ENCODE results near the gene CIC. TPM values are rescaled to one million over a fixed set of nuclear protein-coding genes. Genes with fewer than 3 reads are reported as not detected.

CIC gene
- total and polyA plus RNA-seq, 2 of the 13 experiments (the other 11 are each of a cell fraction or from before 2014, with no cell fraction given) = 5.9 to 8.0 TPM

DNA sequence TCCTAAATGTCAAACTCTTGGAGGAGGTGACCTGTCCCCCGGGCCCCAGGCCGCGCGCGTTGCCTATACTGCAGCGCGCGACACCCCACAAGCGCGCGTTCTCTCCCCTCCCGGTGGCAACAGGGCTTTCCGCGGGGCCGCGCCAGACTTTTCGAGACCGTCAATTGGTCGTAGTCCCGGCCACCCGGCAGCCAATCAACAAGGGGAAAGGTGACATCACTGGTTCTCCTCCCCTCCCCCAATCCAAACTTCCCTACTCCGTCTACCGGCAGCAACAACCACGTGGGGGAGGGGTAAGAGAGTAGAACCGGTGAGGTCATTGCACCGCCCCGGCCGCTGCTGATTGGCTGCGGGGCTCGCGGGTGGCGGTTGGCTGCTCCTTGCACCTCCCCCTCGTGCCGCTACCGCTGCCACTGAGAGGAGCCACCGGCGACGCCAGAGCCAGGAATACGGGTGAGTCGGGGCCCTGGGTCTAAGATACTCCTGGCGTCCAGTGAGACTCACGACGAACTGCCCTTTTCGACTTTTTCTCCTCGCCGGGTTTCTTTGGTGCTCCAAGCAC, 829 bp upstream of the CIC start (continued):
- TF ChIP-seq NPAS2 (CRISPR knock-in tag; IDR thresholded peaks at IDR 0.05; ENCODE audit: borderline replicate concordance) (no peak), ZNF484 (CRISPR knock-in tag; IDR thresholded peaks at IDR 0.05; ENCODE audit: borderline replicate concordance, low read depth) (no peak), LCORL (IDR thresholded peaks at IDR 0.05) (no peak), LCORL (CRISPR knock-in tag; IDR thresholded peaks at IDR 0.05) (0 out of 2 replicates have a peak, but pooled peaks have one; percentile 43), ZNF350 (CRISPR knock-in tag; IDR thresholded peaks at IDR 0.05; ENCODE audit: borderline replicate concordance, low read depth) (peak; percentile 73; the same call in 1 of the 2 replicates), ZNF24 (IDR thresholded peaks at IDR 0.05) (no peak), ZNF546 (CRISPR knock-in tag; conservative IDR thresholded peaks at IDR 0.05) (0 out of 2 replicates have a peak, but pooled peaks have one; percentile 70), ZNF264 (CRISPR knock-in tag; IDR thresholded peaks at IDR 0.05) (no peak), ZNF232 (CRISPR knock-in tag; IDR thresholded peaks at IDR 0.05; ENCODE audit: borderline replicate concordance) (no peak), ZSCAN25 (CRISPR knock-in tag; IDR thresholded peaks at IDR 0.05) (peak; percentile 54; the same call in 1 of the 2 replicates), ZZZ3 (CRISPR knock-in tag; IDR thresholded peaks at IDR 0.05; ENCODE audit: borderline replicate concordance) (no peak), POLR2A (IDR thresholded peaks at IDR 0.05; ENCODE audit: insufficient read depth in 1 of 2, low read depth in 2 of 2, low read length in 2 of 2) (peak; percentile 45 to 79; a peak in 3 of 4 replicates), BRCA1 (CRISPR knock-in tag; IDR thresholded peaks at IDR 0.05) (no peak), GTF3A (CRISPR knock-in tag; conservative IDR thresholded peaks at IDR 0.05) (no peak), SIX4 (CRISPR knock-in tag; IDR thresholded peaks at IDR 0.05) (no peak), RNF2 (conservative IDR thresholded peaks at IDR 0.05; ENCODE audit: low read depth) (peak; percentile 78), NFE2 (CRISPR knock-in tag; IDR thresholded peaks at IDR 0.05) (no peak), SNAPC2 (CRISPR knock-in tag; IDR thresholded peaks at IDR 0.05) (peak; percentile 52; the same call in 1 of the 2 replicates), ZMYM4 (CRISPR knock-in tag; IDR thresholded peaks at IDR 0.05) (peak; percentile 56; the same call in 1 of the 2 replicates), ZFP36 (IDR thresholded peaks at IDR 0.05; ENCODE audit: borderline replicate concordance, low read depth, low read length, partially characterized antibody) (no peak), ZNF121 (CRISPR knock-in tag; IDR thresholded peaks at IDR 0.05) (no peak)
- TF ChIP-seq, protein P1, sequence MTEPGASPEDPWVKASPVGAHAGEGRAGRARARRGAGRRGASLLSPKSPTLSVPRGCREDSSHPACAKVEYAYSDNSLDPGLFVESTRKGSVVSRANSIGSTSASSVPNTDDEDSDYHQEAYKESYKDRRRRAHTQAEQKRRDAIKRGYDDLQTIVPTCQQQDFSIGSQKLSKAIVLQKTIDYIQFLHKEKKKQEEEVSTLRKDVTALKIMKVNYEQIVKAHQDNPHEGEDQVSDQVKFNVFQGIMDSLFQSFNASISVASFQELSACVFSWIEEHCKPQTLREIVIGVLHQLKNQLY (CRISPR knock-in tag; IDR thresholded peaks at IDR 0.05) = no peak
- TF ChIP-seq, protein P2, sequence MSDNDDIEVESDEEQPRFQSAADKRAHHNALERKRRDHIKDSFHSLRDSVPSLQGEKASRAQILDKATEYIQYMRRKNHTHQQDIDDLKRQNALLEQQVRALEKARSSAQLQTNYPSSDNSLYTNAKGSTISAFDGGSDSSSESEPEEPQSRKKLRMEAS (IDR thresholded peaks at IDR 0.05) = peak; percentile 84
- TF ChIP-seq, protein P3, sequence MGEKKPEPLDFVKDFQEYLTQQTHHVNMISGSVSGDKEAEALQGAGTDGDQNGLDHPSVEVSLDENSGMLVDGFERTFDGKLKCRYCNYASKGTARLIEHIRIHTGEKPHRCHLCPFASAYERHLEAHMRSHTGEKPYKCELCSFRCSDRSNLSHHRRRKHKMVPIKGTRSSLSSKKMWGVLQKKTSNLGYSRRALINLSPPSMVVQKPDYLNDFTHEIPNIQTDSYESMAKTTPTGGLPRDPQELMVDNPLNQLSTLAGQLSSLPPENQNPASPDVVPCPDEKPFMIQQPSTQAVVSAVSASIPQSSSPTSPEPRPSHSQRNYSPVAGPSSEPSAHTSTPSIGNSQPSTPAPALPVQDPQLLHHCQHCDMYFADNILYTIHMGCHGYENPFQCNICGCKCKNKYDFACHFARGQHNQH (CRISPR knock-in tag; IDR thresholded peaks at IDR 0.05) = peak; percentile 67
- TF ChIP-seq, protein P4, sequence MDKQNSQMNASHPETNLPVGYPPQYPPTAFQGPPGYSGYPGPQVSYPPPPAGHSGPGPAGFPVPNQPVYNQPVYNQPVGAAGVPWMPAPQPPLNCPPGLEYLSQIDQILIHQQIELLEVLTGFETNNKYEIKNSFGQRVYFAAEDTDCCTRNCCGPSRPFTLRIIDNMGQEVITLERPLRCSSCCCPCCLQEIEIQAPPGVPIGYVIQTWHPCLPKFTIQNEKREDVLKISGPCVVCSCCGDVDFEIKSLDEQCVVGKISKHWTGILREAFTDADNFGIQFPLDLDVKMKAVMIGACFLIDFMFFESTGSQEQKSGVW (CRISPR knock-in tag; IDR thresholded peaks at IDR 0.05; ENCODE audit: borderline replicate concordance) = no peak
- TF ChIP-seq, protein P5, sequence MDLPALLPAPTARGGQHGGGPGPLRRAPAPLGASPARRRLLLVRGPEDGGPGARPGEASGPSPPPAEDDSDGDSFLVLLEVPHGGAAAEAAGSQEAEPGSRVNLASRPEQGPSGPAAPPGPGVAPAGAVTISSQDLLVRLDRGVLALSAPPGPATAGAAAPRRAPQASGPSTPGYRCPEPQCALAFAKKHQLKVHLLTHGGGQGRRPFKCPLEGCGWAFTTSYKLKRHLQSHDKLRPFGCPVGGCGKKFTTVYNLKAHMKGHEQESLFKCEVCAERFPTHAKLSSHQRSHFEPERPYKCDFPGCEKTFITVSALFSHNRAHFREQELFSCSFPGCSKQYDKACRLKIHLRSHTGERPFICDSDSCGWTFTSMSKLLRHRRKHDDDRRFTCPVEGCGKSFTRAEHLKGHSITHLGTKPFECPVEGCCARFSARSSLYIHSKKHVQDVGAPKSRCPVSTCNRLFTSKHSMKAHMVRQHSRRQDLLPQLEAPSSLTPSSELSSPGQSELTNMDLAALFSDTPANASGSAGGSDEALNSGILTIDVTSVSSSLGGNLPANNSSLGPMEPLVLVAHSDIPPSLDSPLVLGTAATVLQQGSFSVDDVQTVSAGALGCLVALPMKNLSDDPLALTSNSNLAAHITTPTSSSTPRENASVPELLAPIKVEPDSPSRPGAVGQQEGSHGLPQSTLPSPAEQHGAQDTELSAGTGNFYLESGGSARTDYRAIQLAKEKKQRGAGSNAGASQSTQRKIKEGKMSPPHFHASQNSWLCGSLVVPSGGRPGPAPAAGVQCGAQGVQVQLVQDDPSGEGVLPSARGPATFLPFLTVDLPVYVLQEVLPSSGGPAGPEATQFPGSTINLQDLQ (CRISPR knock-in tag; IDR thresholded peaks at IDR 0.05) = no peak
